Endothelial cell of hepatic sinusoid (primary cell): ENCODE results near the gene SPATA1.

Experiments used
- in situ Hi-C: cut with HindIII; loops from 2 replicates; pipeline ENCODE4 v1.10.0; 2017; ENCODE audit warnings: low sequenced_read_pairs

The SPATA1 gene, protein sequence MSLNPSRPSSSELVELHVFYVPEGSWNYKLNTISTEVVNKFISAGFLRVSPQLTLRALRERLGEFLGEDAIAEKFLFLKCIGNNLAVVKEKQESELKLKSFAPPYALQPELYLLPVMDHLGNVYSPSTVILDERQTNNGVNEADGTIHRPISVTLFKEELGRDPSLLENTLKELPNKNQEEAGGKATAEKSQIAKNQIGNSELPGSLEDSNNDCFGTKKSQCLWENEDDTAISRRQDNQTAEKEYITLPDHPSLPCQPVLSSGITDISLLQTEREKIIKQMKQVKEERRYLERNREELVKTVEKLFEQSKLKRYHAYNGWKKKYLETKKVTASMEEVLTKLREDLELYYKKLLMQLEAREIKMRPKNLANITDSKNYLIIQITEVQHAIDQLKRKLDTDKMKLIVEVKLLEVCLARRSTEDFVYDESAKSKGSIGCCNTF

DNA sequence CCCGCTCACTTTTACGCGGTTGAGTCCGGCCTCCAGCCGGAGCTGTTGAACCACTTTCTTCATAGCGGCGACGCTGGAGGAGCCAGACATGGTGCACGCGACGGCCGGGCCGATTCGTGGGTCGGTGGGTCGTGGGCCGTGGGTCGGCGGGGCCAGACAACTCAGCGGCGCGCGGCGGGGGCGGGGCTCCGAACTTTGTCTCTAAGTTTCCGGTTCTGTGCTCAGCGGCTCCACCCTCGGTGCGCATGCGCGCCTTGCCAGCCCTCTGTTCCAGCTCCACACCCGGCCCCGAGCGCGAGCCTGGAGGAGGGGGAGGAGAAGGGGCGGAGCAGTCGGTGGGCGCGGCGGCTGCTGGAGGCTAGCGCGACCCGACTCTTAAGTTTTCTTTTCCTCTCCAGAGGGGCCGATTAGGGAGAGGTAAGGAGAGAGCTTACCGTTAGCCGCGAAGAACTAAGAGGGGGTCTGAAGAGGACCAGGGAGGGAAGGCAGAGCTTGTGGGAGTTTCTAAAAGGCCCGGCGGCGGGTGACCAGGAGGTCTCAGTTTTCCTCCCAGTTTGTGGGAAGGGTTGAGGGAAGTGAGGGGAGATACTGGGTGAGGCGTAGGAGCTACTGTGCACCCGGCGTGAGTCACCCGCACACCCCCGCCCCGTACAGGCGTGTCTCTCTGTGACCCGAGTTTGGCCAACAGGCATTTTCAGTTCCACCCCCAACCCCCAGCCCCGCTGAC, at the start of gene SPATA1, which contains the start of gene GNG5:
Gene SPATA1 (plus strand): TSS at position 385 of the 727 bp plus-strand sequence. CDS start 9,974 bp downstream, outside the sequence.
Gene GNG5 (minus strand): TSS at position 580 of the 727 bp plus-strand sequence. CDS start 490 bp downstream, at position 90.
- in situ Hi-C loops, result no loop called here

- in situ Hi-C loops, result no loop called here
These were observed 44.1 kb upstream of the SPATA1 start for GRCh38 chr1:84462118-84462517.

DNA sequence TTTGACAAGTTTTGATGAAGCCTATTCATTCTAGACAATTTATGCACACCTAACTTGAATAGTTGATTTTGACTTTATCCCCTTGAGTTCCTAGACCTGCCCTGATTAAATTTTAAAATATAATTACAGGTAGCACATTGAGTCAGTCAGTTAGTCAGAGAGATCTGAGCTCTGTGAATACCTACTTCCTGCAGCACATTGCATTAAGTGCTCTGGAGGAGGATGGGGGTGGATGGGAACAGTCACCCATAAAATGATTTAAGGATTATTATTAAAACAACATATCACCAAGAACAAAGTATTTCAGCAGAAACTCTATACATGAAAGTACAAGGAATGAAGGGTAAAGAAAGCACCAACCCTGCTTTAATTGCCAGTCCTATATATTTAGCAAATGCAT, 38.9 kb upstream of the SPATA1 start:
- in situ Hi-C loops, result no loop called here

GRCh38 chr1:84476225-84476624, 30.0 kb upstream of the SPATA1 start:
- in situ Hi-C loops, result no loop called here

- in situ Hi-C loops, result no loop called here
These were observed 27.0 kb upstream of the SPATA1 start, which contains the start of gene RPF1 for GRCh38 chr1:84478876-84479868. Gene RPF1 (plus strand): TSS chr1:84479266. CDS start chr1:84479282, 16 bp downstream.

- in situ Hi-C loops, result no loop called here
These were observed 26.2 kb upstream of the SPATA1 start for GRCh38 chr1:84479998-84480397.

DNA sequence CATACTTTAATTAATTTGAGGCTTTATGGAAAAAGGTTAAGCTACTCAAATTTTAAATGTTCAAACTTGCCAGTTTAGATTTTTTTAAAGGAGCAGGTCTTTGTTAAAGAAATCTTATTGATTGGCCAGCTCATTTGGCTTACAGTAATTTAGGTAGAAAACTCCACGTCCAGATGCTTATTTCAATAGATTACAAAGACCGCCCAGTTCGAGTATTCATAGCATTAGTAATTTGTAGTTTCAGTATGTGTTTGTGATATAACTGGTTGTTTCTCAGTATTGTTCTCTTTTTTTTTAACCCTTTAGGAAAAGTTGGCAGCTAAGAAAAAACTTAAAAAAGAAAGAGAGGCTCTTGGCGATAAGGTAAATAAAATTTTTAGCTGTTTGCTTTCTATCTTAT, 25.5 kb upstream of the SPATA1 start:
- in situ Hi-C loops, result no loop called here

- in situ Hi-C loops, result no loop called here
These were observed 24.9 kb upstream of the SPATA1 start for GRCh38 chr1:84481317-84481716.

- in situ Hi-C loops, result no loop called here
These were observed 18.1 kb upstream of the SPATA1 start for GRCh38 chr1:84488107-84488506.

GRCh38 chr1:84489766-84490165, 16.4 kb upstream of the SPATA1 start:
- in situ Hi-C loops, result no loop called here

DNA sequence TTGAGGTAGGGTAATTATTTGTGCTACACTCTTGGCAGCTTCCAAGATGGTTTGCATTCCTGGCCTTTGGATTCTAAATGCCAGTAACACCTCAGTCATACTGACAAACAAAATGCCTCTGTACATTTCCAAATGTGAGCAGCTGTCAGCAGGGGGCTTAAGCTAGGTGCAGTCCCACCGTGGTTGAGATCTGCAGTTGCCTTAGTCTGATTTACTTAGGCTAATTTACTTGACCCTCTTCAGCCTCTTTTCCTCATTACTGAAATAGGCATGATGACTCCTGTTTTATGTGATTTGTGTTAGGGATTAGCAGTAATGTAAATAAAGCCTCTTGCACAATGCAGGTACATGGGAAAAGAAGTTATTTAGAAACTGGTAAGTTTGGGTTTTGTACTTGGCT, 13.5 kb upstream of the SPATA1 start:
- in situ Hi-C loops, result no loop called here

DNA sequence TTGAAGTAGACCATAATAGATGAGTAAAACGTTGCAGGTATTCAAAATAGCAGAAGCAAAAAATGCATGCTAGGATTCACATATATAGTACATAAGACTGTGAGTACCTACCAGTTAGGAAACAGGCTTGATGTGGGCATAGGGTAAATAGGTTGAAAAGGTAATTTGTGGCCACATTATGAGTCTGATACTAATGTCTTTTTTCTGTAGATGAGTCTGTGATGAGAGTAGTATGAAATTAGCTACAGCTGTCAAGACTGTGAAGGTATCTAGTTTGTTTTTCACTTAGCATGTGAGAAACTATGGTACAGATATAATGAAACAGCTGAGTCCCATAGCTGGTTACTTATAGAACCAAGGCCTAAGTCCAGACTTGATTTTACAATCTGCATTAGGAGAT, 12.4 kb upstream of the SPATA1 start:
- in situ Hi-C loops, result no loop called here

- in situ Hi-C loops, result no loop called here
These were observed 9.7 kb upstream of the SPATA1 start for GRCh38 chr1:84496498-84496897.

DNA sequence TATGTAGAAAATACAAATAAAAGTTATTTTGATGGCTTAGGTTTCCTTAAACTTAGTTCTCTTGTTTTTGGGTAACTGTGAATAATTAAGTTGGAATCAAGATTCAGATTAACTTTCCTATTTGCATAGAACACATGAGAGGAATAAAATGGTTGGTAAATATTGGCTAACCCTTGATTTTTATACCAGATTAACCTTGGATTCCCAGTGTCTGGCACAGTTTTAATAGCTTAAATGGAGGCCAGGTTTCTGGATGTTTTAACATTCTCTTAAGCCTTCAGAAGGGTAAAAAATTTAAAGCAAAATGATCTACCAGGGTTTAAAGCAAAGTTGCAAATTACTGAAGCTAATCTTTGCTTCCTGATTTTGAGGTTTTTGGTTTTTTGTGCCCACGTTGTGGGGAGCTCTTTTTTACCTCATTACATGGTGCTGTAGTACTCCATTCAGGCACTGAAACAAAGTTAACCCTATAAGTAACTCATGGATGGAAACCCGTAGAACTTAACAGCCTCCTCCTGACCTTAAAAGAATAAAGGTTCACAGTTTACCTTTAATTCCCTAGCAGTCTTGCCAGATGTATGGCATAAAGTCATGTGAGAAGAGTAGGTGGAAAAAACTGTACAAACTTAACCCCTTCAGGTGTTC, 8.4 kb upstream of the SPATA1 start:
- in situ Hi-C loops, result no loop called here

DNA sequence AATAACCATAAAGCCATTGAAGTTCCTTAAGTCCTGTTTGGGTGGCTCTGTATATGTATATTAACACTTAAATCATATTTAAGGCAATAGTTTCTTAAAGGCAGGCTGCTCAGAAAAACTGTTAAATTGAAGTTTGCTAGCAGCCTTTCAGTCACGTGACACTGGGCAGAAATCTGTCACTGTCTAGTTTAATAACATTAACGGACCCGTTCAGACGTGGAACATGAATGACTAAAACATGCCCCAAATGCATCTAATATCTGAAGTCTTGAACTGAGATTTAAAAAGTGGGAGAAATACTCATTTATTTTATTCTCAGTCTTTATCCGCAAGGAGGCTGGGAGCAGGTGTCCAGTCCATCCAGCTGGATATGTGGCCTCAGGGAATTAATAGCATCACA, 3.3 kb upstream of the SPATA1 start:
- in situ Hi-C loops, result no loop called here

DNA sequence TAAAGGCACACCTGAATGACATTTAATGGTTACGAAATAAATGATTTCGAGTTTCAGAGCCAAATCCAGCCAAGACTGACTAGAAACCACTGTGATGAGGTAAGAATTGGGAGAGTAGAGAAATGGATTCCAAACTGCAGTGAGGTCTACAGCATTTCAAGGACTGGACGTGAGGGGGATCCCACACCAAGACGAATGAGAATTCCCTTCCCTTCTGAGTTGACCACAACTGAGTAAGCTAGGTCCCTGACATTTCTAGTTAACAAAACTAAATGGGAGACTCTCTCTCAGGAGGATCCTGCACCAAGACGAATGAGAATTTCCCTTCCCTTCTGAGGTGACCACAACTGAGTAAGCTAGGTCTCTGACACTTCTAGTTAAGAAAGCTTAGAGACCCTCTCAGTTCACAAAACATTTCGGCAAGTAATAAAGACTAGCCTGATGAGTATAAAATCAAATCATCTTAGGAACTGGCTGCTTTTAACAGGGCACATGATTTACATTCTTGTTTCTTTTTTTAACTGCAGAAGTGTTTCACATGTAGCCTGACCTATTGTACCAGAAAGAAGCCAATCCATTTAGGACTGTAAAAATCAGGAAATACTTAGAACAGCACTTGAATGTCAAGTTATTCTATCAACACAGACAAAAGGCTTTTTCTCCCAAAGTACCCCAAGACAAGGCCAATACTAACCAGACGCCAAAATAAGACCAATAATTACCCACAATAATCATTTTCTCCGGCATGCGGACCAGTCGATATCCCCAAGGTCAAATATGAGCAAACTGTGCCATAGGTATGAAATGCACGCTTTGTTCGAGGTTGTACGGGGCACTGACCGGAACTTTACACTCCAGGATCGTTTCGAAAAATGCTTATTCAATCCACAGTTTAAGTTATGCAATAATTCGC, 1.4 kb upstream of the SPATA1 start:
- in situ Hi-C loops, result no loop called here

DNA sequence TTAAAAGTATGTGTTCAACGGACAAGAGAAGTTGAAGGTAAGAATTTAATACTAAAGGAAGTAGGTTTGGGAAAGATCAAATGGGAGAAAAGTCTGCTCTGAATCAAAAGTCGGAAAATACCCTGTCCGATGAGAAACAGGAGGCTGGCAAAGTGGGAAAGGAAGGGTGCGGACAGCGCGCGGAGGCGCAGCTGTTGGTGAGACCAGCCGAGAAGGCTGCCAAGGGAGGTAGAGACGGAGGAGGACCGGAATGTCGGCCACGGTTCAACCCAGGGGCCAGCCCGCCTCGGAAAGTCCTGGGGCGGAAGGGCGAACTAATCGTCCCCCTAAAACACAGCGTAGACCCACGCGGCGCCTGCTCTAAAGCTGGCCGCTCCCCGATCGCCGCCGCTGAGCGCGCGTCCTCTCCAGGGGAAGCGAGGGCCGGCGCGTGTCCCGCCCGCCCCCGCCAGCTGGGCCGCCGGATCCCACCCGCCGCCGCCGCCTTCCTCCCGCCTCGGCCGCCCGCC, 639 bp upstream of the SPATA1 start:
- in situ Hi-C loops, result no loop called here

DNA sequence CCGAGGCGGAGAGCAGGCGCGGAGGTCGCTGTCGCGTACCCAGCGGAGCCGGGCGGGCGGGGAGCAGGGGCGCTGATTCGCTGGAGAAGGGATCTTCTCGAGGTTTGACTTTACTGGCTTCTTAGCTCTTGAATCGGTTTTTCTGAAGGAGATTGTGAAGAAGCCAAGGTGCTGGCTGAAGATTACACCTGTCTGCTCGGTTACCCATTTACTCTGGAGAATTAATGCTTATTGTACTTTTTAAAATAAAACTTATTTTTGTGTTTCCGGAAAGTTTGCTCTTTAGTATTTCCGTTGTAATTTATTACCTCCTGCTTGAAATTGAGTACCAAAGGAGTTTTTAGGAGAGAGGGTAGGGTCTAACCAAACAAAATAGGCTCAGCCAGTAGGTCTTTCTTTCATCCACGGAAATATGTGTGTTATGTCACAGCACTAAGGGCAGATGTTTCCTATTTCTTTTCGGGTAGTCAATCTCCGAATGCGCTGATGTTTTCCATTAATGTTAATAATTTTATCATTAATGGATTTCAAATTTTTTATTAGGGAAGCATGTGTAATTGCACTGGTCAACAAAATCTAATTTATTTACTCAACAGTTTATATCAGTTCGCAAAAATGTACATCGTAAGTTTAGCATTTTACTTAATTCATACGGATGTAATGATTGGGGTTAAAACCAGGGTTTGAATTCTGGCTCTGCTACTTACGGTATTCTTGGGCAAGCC, 705 bp downstream of the SPATA1 start:
- in situ Hi-C loops, result no loop called here
